ENCODE results near the gene GRHPR.
"Not testable (repeated sequence)": the region's sequence is repeated elsewhere in the genome, so short reads cannot be mapped to it uniquely, and the experiment has no call there.

GRHPR gene

GRCh38 chr9:37451628-37452027, 29.1 kb downstream of the GRHPR start:
- DNase-seq: no peak

- DNase-seq: no peak
Observed at GRCh38 chr9:37452611-37453010, 30.1 kb downstream of the GRHPR start.

- no peak for DNase-seq
Observed at GRCh38 chr9:37453827-37454226, 31.3 kb downstream of the GRHPR start.

DNA sequence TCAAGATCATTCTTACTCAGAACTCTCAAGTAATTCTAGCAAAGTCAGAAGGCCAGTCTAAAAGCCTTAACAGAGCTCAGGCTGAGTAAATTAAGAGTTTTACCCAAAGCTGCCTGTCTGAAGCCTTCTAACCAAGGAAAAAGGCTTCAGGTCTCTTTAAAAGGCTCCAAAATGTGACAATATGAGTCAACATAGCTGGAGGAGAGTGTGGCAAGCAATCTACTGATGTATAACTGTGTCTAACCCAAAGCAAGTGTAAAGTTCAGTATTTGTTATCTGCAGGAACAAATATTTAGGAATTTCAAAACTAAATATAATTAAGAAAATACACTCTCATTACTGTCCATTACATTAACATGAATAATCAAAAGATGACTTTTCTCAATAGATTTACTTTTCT, 31.7 kb downstream of the GRHPR start:
- DNase-seq: no peak

- no peak for DNase-seq
Observed at GRCh38 chr9:37455884-37456647, 33.6 kb downstream of the GRHPR start.

DNA sequence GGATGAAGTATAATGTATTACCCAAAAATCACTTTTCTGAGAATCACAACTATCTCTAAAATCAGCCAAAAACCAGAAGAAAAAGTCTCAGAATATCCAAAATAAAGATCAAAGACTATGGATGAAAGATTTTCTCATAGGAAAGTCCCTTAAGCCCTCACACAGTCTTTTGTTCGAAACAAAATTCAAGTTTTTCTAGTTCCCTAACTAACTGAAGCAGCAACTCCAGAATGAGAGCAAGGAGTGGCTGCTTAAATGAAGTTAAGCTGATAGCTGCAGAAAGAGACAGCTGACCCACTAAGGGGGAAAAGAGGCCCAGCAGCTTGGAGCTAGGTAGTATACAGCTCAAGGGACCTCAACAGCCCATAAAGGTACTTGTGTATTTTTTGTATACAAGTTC, 34.3 kb downstream of the GRHPR start:
- DNase-seq: no peak

DNA sequence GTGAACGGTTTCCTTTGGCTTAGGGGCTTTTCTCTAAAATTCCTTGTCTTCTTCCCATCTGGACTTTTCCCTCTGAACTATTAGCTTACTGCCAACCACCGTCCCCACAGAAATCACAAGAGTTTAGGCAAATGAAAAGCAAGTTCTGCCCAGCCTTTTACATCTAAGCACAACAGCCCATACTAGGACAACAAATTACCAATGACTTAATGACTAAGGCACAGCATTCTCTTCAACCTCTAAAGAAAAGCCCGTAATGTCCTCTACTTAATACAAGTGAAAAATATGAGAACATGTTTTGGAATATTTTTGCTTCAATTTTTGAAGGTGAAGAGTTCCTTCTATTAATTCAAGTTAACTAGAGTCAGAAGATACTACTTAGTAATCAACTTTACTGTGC, 41.5 kb downstream of the GRHPR start:
- no peak for DNase-seq

GRCh38 chr9:37464426-37465248, 42.1 kb downstream of the GRHPR start:
- peak; percentile 65 to 67 for DNase-seq

GRCh38 chr9:37465249-37466036, 42.9 kb downstream of the GRHPR start, which contains the start of gene ZBTB5:
ZBTB5 (minus strand) TSS chr9:37465450; CDS start chr9:37442551, 22,899 bp downstream.
- DNase-seq: peak; percentile 99

DNA sequence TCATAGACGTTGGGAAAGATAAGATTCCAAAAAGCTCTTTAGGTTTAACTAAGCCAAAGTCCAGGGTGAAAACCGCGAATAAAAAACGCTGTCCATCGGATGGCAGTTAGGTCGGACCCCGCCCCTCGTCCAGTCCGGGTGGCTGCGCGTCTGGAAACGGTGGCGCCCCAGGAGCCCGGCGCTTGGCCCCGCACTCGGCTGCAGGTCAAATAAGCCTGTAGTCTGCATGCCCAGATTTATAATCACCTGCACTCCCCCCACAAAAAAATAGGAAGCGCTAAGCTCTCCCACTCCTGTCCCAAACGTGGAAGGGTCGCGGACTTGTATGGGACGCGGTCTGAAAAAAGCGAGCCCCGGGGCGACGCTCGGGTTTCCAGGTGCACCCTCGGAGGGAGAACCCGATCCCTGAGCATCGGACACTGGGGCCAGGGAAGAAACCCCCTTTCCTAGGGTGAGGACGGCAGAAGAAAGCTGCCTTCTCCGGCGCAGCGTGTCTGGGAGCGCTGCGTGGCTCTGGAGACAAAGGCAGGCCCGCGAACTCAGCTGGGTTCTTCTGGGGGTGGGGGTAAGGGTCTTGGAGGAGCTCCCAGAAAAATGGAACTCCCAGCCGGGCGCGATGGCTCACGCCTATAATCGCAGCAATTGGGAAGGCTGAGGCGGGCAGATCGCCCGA, 43.7 kb downstream of the GRHPR start:
- DNase-seq: peak; percentile 19 to 23

- not testable (repeated sequence) for DNase-seq
Observed at GRCh38 chr9:37467530-37467929, 45.0 kb downstream of the GRHPR start.

- DNase-seq: no peak
Observed at GRCh38 chr9:37468620-37469019, 46.1 kb downstream of the GRHPR start.

- DNase-seq: no peak
Observed at GRCh38 chr9:37471942-37472684, 49.6 kb downstream of the GRHPR start.

DNA sequence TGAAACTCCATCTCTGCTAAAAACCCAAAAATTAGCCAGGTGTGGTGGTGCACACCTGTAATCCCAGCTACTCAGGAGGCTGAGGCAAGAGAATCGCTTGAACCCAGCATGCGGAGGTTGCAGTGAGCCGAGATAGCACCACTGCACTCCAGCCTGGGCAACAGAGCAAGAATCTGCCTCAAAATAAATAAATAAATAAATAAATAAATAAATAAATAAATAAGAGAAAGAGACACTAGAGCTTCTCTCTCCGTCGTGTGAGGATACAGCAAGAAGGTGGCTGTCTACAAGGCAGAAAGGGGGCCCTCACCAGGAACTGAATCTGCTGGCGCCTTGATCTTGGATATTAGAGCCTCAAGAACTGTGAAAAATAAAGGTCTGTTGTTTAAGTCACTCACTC, 51.5 kb downstream of the GRHPR start:
- not testable (repeated sequence) for DNase-seq

GRCh38 chr9:37474438-37474837, 51.9 kb downstream of the GRHPR start:
- no peak for DNase-seq

DNA sequence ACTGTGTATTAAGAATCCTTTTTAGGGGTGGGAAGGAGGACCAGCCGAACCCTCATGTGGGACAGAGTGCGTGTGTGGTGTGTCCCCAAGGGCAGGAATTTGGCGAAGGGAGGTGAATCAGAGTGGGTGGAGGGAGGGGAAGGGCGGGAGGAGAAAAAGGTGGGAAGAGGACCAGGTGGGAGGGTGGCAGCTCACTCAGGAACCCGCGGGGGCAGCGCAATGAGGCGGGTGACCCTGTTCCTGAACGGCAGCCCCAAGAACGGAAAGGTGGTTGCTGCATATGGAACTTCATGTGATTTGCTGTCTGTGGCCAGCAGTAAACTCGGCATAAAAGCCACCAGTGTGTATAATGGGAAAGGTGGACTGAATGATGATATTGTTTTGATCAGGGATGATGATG, 54.4 kb downstream of the GRHPR start:
- DNase-seq: no peak

DNA sequence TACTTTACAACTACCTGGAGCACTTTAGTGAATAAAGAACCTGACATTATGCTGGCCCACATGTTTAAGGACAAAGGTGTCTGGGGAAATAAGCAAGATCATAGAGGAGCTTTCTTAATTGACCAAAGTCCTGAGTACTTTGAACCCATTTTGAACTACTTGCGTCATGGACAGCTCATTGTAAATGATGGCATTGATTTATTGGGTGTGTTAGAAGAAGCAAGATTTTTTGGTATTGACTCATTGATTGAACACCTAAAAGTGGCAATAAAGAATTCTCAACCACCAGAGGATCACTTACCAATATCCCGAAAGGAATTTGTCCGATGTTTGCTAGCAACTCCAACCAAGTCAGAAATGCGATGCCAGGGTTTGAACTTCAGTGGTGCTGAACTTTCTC, 54.9 kb downstream of the GRHPR start:
- DNase-seq: not testable (repeated sequence)

GRCh38 chr9:37477987-37478619, 55.6 kb downstream of the GRHPR start:
- not testable (repeated sequence) for DNase-seq

GRCh38 chr9:37480759-37481158, 58.3 kb downstream of the GRHPR start:
- no peak for DNase-seq

GRCh38 chr9:37485389-37486255, 63.1 kb downstream of the GRHPR start, which contains the start of gene POLR1E:
POLR1E (plus strand) TSS chr9:37485948; CDS start chr9:37486048, 100 bp downstream.
- peak; percentile 95 for DNase-seq
